Measurements from ENCODE around the gene ZSCAN4.
A peak's percentile ranks its signal among the peaks of the same experiment; 100 is the strongest.

The ZSCAN4 gene

DNA sequence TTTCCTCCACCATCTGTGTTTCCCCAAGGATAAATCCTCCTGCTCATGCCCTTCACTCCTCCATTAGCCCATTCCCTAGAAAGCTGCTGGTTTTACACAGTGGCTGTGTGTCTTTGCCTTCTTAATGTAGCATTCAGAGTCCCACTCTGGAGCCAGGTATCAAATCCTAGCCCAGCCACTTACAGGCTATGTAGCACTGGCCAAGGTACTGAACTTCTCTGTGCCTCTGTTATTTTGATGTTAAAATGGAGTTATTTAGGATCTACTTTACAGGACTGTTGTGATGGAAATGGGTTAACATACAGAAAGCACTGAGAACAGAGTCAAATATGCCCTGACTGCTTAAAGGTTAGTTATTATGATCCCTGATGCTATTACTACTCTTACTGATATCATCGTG is 1.5 kb upstream of the ZSCAN4 start:
- TF ChIP-seq, protein P1, sequence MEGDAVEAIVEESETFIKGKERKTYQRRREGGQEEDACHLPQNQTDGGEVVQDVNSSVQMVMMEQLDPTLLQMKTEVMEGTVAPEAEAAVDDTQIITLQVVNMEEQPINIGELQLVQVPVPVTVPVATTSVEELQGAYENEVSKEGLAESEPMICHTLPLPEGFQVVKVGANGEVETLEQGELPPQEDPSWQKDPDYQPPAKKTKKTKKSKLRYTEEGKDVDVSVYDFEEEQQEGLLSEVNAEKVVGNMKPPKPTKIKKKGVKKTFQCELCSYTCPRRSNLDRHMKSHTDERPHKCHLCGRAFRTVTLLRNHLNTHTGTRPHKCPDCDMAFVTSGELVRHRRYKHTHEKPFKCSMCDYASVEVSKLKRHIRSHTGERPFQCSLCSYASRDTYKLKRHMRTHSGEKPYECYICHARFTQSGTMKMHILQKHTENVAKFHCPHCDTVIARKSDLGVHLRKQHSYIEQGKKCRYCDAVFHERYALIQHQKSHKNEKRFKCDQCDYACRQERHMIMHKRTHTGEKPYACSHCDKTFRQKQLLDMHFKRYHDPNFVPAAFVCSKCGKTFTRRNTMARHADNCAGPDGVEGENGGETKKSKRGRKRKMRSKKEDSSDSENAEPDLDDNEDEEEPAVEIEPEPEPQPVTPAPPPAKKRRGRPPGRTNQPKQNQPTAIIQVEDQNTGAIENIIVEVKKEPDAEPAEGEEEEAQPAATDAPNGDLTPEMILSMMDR (IDR thresholded peaks at IDR 0.05): no peak
- no peak for DNase-seq
- Mint-ChIP-seq H3K9me3 (no peaks in the 10 kb centered on the region), H3K27me3 (ENCODE audit: low read depth, poor library complexity) (peaks cover 53% of the 10 kb centered on the region), H3K4me1 (peaks cover 9% of the 10 kb centered on the region), H3K4me3 (no peak overlapping the region), H3K27ac (no peak overlapping the region), H3K36me3 (ENCODE audit: low read depth) (no peaks in the 10 kb centered on the region)

DNA sequence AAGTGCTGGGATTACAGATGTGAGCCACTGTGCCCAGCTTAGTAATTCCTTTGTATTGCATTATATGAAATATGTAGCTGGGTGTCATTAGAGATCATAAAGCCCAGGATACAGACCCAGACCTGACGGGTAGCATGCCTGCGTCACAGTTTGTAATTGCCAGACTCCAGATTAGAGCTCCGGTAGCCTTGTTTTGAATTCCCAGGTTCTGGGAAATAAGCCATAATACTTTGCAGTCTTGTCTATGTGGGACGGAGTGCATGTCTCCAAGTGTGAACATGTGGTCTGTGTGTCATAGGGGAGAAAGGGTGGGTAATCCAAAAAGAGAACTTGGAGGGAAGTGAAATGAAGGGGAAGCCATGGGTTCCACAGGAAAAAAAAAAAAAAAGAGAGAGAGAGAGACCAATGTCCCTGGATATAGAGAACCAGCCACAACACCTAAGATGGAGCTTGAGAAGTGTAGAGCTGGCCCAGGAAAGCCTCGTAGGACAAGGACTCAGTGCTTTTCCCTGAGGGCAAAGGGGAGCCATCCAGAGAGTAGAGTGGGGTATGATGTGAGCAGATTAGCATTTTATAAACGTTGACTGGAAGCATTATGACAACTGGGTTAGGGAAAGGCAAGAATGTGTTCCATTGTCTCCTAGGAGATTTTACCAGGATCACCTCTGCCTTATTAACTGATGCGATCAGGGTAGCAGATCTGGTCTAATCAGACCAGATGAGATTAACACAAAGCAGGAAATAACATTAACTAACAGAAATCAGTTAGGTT is 2.6 kb downstream of the ZSCAN4 start:
- DNase-seq: no peak
- Mint-ChIP-seq H3K9me3 (peaks cover 3% of the 10 kb centered on the region), H3K36me3 (ENCODE audit: low read depth) (no peaks in the 10 kb centered on the region), H3K27ac (no peak overlapping the region), H3K4me1 (no peaks in the 10 kb centered on the region), H3K27me3 (ENCODE audit: low read depth, poor library complexity) (peaks cover 45% of the 10 kb centered on the region), H3K4me3 (no peak overlapping the region)
- TF ChIP-seq, protein P1 (IDR thresholded peaks at IDR 0.05): no peak

DNA sequence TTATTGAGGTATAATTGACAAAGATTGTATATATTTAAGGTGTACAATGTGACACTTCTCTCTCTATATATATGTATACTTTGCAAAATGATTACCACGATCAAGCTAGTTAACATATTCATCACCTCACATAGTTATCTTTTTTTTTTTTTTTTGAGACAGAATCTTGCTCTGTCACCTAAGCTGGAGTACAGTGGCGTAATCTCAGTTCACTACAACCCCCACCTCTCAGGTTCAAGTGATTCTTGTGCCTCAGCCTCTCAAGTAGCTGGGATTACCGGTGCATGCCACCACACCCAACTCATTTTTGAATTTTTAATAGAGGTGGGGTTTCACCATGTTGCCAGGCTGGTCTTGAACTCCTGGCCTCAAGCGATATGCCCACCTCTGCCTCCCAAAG is 3.7 kb downstream of the ZSCAN4 start:
- H3K27me3 Mint-ChIP-seq (ENCODE audit: low read depth, poor library complexity): peaks cover 50% of the 10 kb centered on the region
- H3K4me1 Mint-ChIP-seq: no peaks in the 10 kb centered on the region
- no peaks in the 10 kb centered on the region for H3K36me3 Mint-ChIP-seq (ENCODE audit: low read depth)
- DNase-seq: no peak
- TF ChIP-seq, protein P1 (IDR thresholded peaks at IDR 0.05): no peak
- H3K4me3 Mint-ChIP-seq: no peak overlapping the region
- no peak overlapping the region for H3K27ac Mint-ChIP-seq
- peaks cover 3% of the 10 kb centered on the region for H3K9me3 Mint-ChIP-seq

DNA sequence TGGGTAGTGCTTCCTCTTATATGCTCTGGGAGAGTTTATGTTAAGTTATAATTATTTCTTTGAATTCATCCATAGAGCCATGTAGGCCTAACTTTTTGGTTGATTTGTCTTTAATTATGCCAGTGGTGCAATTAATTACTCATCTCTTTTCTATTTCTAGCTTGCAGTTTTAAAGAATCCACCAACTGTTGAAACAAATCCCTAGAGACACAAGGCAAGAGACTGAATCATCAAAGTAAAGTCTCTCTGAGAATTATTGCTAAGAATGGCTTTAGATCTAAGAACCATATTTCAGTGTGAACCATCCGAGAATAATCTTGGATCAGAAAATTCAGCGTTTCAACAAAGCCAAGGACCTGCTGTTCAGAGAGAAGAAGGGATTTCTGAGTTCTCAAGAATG is 7.1 kb downstream of the ZSCAN4 start:
- TF ChIP-seq, protein P1 (IDR thresholded peaks at IDR 0.05): no peak

DNA sequence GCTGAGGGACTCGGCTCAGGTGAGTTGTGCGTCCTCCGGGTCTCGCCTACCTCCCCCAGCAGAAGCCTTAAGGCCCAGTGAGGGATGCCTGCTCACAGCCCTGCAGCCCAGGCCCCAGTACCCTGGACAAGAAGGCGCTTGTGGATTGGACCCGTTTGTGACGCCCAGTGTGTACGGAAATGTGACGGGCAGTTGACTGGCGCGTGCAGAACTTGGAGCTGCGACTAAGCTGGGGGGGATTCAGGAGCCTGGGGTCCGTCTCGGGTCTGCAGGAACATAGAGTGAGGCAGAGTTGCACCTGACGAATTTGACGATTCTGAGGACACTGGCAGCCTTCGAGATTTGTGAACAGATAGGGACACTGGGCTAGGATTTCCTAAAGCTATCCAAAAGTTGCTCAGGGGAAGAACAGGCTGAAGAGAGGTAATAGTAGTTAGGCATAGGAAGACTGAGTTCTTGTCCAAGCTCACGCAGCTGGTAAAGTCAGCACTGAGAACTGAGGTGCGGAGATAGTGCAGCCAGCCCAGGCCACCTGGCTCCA is 13.6 kb downstream of the ZSCAN4 start:
- Mint-ChIP-seq H3K36me3 (ENCODE audit: low read depth) (peaks cover 64% of the 10 kb centered on the region), H3K4me1 (peaks cover 20% of the 10 kb centered on the region)

More for the DNA sequence above, 7.1 kb downstream of the ZSCAN4 start:
- Mint-ChIP-seq H3K27me3 (ENCODE audit: low read depth, poor library complexity) (peaks cover 68% of the 10 kb centered on the region), H3K4me1 (no peaks in the 10 kb centered on the region), H3K27ac (no peak overlapping the region), H3K4me3 (no peak overlapping the region), H3K36me3 (ENCODE audit: low read depth) (peaks cover 4% of the 10 kb centered on the region), H3K9me3 (peaks cover 23% of the 10 kb centered on the region)
- no peak for DNase-seq

More for the DNA sequence above, 13.6 kb downstream of the ZSCAN4 start:
- Mint-ChIP-seq H3K27ac (peak overlapping the region; percentile 90), H3K4me3 (peak overlapping the region; percentile 99), H3K9me3 (peaks cover 84% of the 10 kb centered on the region), H3K27me3 (ENCODE audit: low read depth, poor library complexity) (peaks cover 43% of the 10 kb centered on the region)
- DNase-seq: no peak
- TF ChIP-seq, protein P1 (IDR thresholded peaks at IDR 0.05): no peak

All from nephron progenitor cell (in vitro differentiated cells).